Transverse colon (tissue), 4 donors: ENCODE results near the gene BCAP29. TPM values are rescaled to one million over a fixed set of nuclear protein-coding genes. Genes with fewer than 3 reads are reported as not detected.

Experiments
- DNase-seq: peaks from one replicate; pipeline ENCODE4 v3.0.0-alpha.2; 2019
- H3K27ac ChIP-seq, 4 donors: fragments of 200-600 bp; sonication (generic); 2 replicates each; pipeline ENCODE4 v1.5.1; 2016 to 2018; ENCODE audit warnings: inconsistent platforms in 4 of 4
- H3K27me3 ChIP-seq: fragments of 200-600 bp; sonication (generic); 2 replicates; pipeline ENCODE4 v1.5.1; 2017; ENCODE audit warnings: inconsistent platforms
- H3K36me3 ChIP-seq, 4 donors: fragments of 200-600 bp; sonication (generic); 2 replicates each; pipeline ENCODE4 v1.5.1; 2017 to 2019; ENCODE audit warnings: inconsistent platforms in 4 of 4
- H3K4me1 ChIP-seq, 4 donors: fragments of 200-600 bp; sonication (generic); 2 replicates each; pipeline ENCODE4 v1.5.1; 2017 to 2020; ENCODE audit warnings: inconsistent platforms in 4 of 4
- H3K4me3 ChIP-seq, 4 donors: fragments of 200-600 bp; sonication (generic); 1 replicate in 1 of 4; 2 replicates in 3 of 4; pipeline versions ENCODE4 v1.5.1 to v1.6.1; 2017 to 2019; ENCODE audit warnings: inconsistent platforms in 4 of 4
- H3K9me3 ChIP-seq, 2 donors: fragments of 200-600 bp; sonication (generic); 2 replicates each; pipeline ENCODE4 v1.5.1; 2017 to 2019; ENCODE audit warnings: inconsistent platforms in 2 of 2
- EP300 ChIP-seq: sonication (generic); formaldehyde crosslinking; IDR thresholded peaks from one replicate; pipeline ENCODE4 v1.6.1; 2017; ENCODE audit warnings: antibody characterized with exemption, low read depth
- POLR2A ChIP-seq: fragments of 450-650 bp; IDR thresholded peaks from one replicate; pipeline ENCODE4 v1.6.1; 2016; ENCODE audit warnings: antibody characterized with exemption, mild to moderate bottlenecking, moderate library complexity
- POLR2AphosphoS5 ChIP-seq, 3 donors: sonication (generic); formaldehyde crosslinking; IDR thresholded peaks; one replicate each; pipeline ENCODE4 v1.6.1; 2016; ENCODE audit warnings: antibody characterized with exemption in 3 of 3
- WGBS, 2 donors: methylation state at CpG; one replicate each; pipeline ENCODE4 v1.1.5; 2018; ENCODE audit warnings: low coverage in 1 of 2; 5-methylcytosine and 5-hydroxymethylcytosine counted together
- in situ Hi-C, 4 donors: fragments of 200-750 bp; cut with MboI; loops; one replicate each; pipeline versions ENCODE4 v1.15.0 to v1.15.1; 2017; ENCODE audit warnings: low sequenced_read_pairs in 3 of 4, low pct_ligation_motif_present in 1 of 4, low pct_unique_long_range_greater_than_20kb in 1 of 4
- intact Hi-C: fragments of 100-400 bp; cut with DNase I; formaldehyde crosslinking; loops from one replicate; pipeline ENCODE4 v1.15.1; 2023; ENCODE audit warnings: low total_unique reads
- total RNA-seq, 4 donors: library from RNA; depleted of rRNA; stranded (reverse); fragments of >200 nt; gene quantifications; one replicate each; pipeline ENCODE4 v1.1.0, GENCODE V29; 2016
- TF ChIP-seq, protein P1 (sequence below), 5 experiments: fragments of 200-600 bp in 3 of 5; fragments of 450-650 bp in 2 of 5; sonication (generic) in 3 of 5; IDR thresholded peaks; 1 replicate in 2 of 5; 2 replicates in 3 of 5; pipeline ENCODE4 v1.5.1; 2016 to 2017; ENCODE audit warnings: antibody characterized with exemption in 5 of 5, inconsistent platforms in 3 of 5, mild to moderate bottlenecking in 2 of 5, moderate library complexity in 1 of 5

The BCAP29 gene
- total RNA-seq, 4 donors from 2014 or later, result 8.6 to 96.5 (median 73.1) TPM

GRCh38 chr7:107563775-107564552, 16.1 kb upstream of the BCAP29 start, which contains the start of the genes COG5 and DUS4L:
TSS of gene COG5 (minus strand) at chr7:107563920. CDS start at chr7:107563896, 24 bp downstream.
TSS of gene DUS4L (plus strand) at chr7:107563971. CDS start at chr7:107567071, 3,100 bp downstream.
- TF ChIP-seq EP300 (no peak), POLR2A (peak; percentile 72), POLR2AphosphoS5 (IDR thresholded peaks at IDR 0.05) (peak; percentile 87 to 90 (median 88))
- H3K36me3 ChIP-seq, result no peaks in the 10 kb centered on the region
- in situ Hi-C loops, result loop anchor here in 2 of 4 donors (25.0 kb wide), 1 partner anchor 173 kb away; the partner anchor contains the start of gene CBLL1 (in 2 of the 2)
- no peaks in the 10 kb centered on the region for H3K9me3 ChIP-seq
- H3K27me3 ChIP-seq, result no peaks in the 10 kb centered on the region
- peak within 1 kb of the TSS; percentile 78 to 94 (median 85) for H3K4me3 ChIP-seq
- peak; percentile 88 for DNase-seq
- 0% methylated on average over 2 to 33 of the region's 55 CpGs for WGBS, 2 donors
- intact Hi-C loops, result no loop called here
- H3K27ac ChIP-seq, result peak within 1 kb of the TSS; percentile 95 to 99 (median 98)
- peaks cover 19 to 48% (median 29%) of the 10 kb centered on the region in 4 donors for H3K4me1 ChIP-seq

DNA sequence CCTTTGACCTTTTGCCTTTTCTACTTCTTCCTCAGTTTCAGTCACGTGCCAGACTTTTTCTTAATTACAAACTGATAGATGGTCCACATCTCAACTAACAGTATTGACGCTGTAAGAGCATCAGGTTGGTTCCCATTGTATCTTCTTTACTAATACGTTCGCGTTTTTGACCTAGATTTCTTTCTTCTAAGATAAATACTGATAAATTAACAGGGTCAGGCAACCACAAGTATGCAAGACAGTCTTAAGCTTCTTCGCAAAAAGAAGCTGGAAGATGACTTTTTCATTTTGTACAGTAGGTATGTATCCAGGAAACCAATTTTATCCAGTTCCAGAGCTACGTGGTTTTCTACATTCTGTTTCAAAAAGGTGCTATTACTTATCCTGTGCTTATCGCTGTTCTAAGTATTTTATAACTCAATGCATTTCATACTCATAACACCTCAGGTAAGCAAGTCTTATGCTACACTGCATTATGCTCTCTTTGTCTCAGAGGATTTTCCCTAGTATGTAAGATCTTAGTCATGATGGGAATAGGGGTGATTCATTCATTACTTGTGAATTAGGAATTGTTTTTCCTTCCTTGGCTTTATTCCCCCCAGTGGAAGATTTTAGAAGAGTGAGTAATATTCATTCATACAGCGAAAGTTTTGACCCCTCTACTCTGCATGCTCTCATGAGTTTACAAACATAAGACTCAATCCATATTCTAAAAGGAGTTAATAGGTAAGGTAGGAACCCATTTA, 15.3 kb upstream of the BCAP29 start:
- no peak for DNase-seq
- no peak for TF ChIP-seq POLR2A
- TF ChIP-seq, protein P1, sequence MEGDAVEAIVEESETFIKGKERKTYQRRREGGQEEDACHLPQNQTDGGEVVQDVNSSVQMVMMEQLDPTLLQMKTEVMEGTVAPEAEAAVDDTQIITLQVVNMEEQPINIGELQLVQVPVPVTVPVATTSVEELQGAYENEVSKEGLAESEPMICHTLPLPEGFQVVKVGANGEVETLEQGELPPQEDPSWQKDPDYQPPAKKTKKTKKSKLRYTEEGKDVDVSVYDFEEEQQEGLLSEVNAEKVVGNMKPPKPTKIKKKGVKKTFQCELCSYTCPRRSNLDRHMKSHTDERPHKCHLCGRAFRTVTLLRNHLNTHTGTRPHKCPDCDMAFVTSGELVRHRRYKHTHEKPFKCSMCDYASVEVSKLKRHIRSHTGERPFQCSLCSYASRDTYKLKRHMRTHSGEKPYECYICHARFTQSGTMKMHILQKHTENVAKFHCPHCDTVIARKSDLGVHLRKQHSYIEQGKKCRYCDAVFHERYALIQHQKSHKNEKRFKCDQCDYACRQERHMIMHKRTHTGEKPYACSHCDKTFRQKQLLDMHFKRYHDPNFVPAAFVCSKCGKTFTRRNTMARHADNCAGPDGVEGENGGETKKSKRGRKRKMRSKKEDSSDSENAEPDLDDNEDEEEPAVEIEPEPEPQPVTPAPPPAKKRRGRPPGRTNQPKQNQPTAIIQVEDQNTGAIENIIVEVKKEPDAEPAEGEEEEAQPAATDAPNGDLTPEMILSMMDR (IDR thresholded peaks at IDR 0.05), result no peak
- TF ChIP-seq EP300, result no peak
- no peak for TF ChIP-seq POLR2AphosphoS5 (IDR thresholded peaks at IDR 0.05)
- H3K27me3 ChIP-seq, result no peaks in the 10 kb centered on the region
- peak overlapping the region; percentile 95 to 99 (median 98) for H3K27ac ChIP-seq
- no peaks in the 10 kb centered on the region for H3K9me3 ChIP-seq
- WGBS, 2 donors, result 32 to 40% methylated on average over 9 of the region's 9 CpGs
- in situ Hi-C loops, result loop anchor here in 2 of 4 donors (25.0 kb wide), 1 partner anchor 173 kb away; the partner anchor contains the start of gene CBLL1 (in 2 of the 2)
- peaks cover 19 to 41% (median 29%) of the 10 kb centered on the region in 4 donors for H3K4me1 ChIP-seq
- peak overlapping the region; percentile 78 to 94 (median 85) for H3K4me3 ChIP-seq
- intact Hi-C loops, result no loop called here
- no peaks in the 10 kb centered on the region for H3K36me3 ChIP-seq

DNA sequence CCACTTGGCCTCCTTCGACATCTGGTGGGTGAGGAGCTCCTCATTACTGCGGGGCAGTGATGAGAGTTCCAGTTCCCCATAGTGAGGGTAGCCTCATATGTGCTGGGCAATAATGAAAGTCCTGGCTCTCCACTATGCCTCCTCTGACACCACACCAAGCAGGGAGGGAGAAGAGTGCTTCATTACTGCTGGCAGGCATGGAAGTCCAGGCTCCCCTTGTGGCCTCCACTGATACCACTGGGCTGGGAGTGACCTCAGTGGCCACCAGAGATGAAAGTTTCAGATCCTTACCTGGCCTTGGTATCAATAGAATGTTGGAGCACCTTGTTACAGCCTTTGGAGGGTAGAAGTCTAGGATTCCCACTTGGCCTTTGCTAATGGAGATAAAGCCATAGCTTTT, 9.7 kb upstream of the BCAP29 start:
- in situ Hi-C loops (loop anchor here in 2 of 4 donors (25.0 kb wide), 1 partner anchor 167 kb away; the partner anchor contains the start of gene CBLL1 (in 2 of the 2)), intact Hi-C loops (no loop called here)
- Histone ChIP-seq H3K9me3 (no peaks in the 10 kb centered on the region), H3K36me3 (no peaks in the 10 kb centered on the region), H3K27ac (no peak overlapping the region), H3K4me3 (no peak overlapping the region), H3K27me3 (no peaks in the 10 kb centered on the region), H3K4me1 (peaks cover 0 to 1% (median 0%) of the 10 kb centered on the region in 4 donors)
- WGBS, 2 donors, result 91 to 100% methylated on average over 1 to 2 of the region's 2 CpGs
- no peak for DNase-seq
- TF ChIP-seq, protein P1 (IDR thresholded peaks at IDR 0.05), result no peak
- TF ChIP-seq POLR2A, result no peak

DNA sequence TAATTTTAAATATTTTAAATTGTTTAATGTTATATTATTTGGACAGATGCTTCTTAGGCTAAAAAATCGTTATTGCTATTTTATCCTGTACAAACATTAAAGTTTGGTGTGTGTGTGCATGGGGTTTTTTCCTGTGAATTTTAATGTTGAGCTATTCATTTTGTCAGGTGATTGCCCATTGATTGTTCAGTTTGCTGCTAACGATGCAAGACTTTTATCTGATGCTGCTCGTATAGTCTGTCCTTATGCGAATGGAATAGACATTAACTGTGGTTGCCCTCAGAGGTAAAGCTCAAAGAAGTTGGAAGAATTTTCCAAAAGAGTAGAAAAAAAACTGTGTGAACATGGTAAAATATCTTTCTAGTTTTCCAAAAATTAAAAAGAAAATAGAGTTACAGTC, 6.5 kb upstream of the BCAP29 start:
- no peak overlapping the region for H3K4me3 ChIP-seq
- H3K9me3 ChIP-seq, result no peaks in the 10 kb centered on the region
- intact Hi-C loops (no loop called here), in situ Hi-C loops (loop anchor here in 2 of 4 donors (25.0 kb wide), 1 partner anchor 164 kb away; the partner anchor contains the start of gene CBLL1 (in 2 of the 2))
- TF ChIP-seq, protein P1 (IDR thresholded peaks at IDR 0.05), result no peak
- no peak for TF ChIP-seq POLR2A
- no peak for TF ChIP-seq EP300
- no peak for TF ChIP-seq POLR2AphosphoS5 (IDR thresholded peaks at IDR 0.05)
- no peaks in the 10 kb centered on the region for H3K36me3 ChIP-seq
- no peak overlapping the region for H3K27ac ChIP-seq
- WGBS, 2 donors, result 91 to 94% methylated on average over 4 of the region's 4 CpGs
- no peaks in the 10 kb centered on the region for H3K27me3 ChIP-seq
- H3K4me1 ChIP-seq, result no peaks in the 10 kb centered on the region
- DNase-seq, result no peak
